Calu3 (cell line): ENCODE results near the gene PMPCA. TPM values are rescaled to one million over a fixed set of nuclear protein-coding genes. Genes with fewer than 3 reads are reported as not detected.

Experiments used
- BruUV-seq: library from RNA; stranded (reverse); fragments of 400-500 nt; replicated peaks from 2 replicates; lab custom pipeline; 2021; lab: Mats Ljungman, UMichigan
- CTCF ChIA-PET: fragments of 300-600 bp; sonication (Branson Sonifier 250); formaldehyde crosslinking; loops from one replicate; lab custom pipeline; 2022; ENCODE audit warnings: antibody characterized with exemption; lab: Charles Lee
- DNase-seq: peaks from one replicate; pipeline ENCODE4 v3.0.0; 2022
- H3K27ac Mint-ChIP-seq: one replicate; pipeline ENCODE4 v1.8.0; 2022; ENCODE audit warnings: mixed read lengths; ENCODE audit not compliant: unreplicated experiment
- H3K27me3 Mint-ChIP-seq: one replicate; pipeline ENCODE4 v1.8.0; 2022; ENCODE audit warnings: mixed read lengths; ENCODE audit not compliant: unreplicated experiment
- H3K36me3 Mint-ChIP-seq: one replicate; pipeline ENCODE4 v1.8.0; 2022; ENCODE audit warnings: mild to moderate bottlenecking, moderate library complexity, mixed read lengths; ENCODE audit not compliant: insufficient read depth, unreplicated experiment
- H3K4me1 Mint-ChIP-seq: one replicate; pipeline ENCODE4 v1.8.0; 2022; ENCODE audit warnings: mild to moderate bottlenecking, low read depth, mixed read lengths; ENCODE audit not compliant: unreplicated experiment
- H3K4me3 Mint-ChIP-seq: one replicate; pipeline ENCODE4 v1.8.0; 2022; ENCODE audit warnings: mild to moderate bottlenecking, low read depth, moderate library complexity, mixed read lengths; ENCODE audit not compliant: unreplicated experiment
- H3K9me3 Mint-ChIP-seq: one replicate; pipeline ENCODE4 v1.8.0; 2022; ENCODE audit warnings: low read depth, mixed read lengths; ENCODE audit not compliant: unreplicated experiment
- CTCF ChIP-seq: fragments of 200-600 bp; IDR thresholded peaks from one replicate; pipeline ENCODE4 v1.8.0; 2022; ENCODE audit warnings: antibody characterized with exemption; ENCODE audit not compliant: unreplicated experiment
- intact Hi-C: fragments of 100-400 bp; cut with micrococcal nuclease; formaldehyde crosslinking; loops from one replicate; pipeline ENCODE4 v1.10.0; 2022; ENCODE audit not compliant: unreplicated experiment
- total RNA-seq: library from RNA; stranded (reverse); gene quantifications from 2 replicates; pipeline ENCODE4 v1.2.3, GENCODE V29; 2022

The PMPCA gene
- total RNA-seq, 1 experiment from 2014 or later: 44.0 TPM

- no peak for TF ChIP-seq CTCF
- Mint-ChIP-seq H3K27ac (no peak overlapping the region), H3K36me3 (peaks cover 70% of the 10 kb centered on the region), H3K4me1 (peaks cover 1% of the 10 kb centered on the region), H3K9me3 (no peaks in the 10 kb centered on the region), H3K4me3 (no peak overlapping the region), H3K27me3 (no peaks in the 10 kb centered on the region)
- CTCF ChIA-PET: no interaction called here
- no peak for DNase-seq
- intact Hi-C loops: no loop called here
- no TSS peak for BruUV-seq
Observed at GRCh38 chr9:136442265-136442664, 31.8 kb downstream of the PMPCA start.

- no TSS peak for BruUV-seq
- H3K36me3 Mint-ChIP-seq: peaks cover 71% of the 10 kb centered on the region
Observed at GRCh38 chr9:136443087-136443486, 32.6 kb downstream of the PMPCA start.

DNA sequence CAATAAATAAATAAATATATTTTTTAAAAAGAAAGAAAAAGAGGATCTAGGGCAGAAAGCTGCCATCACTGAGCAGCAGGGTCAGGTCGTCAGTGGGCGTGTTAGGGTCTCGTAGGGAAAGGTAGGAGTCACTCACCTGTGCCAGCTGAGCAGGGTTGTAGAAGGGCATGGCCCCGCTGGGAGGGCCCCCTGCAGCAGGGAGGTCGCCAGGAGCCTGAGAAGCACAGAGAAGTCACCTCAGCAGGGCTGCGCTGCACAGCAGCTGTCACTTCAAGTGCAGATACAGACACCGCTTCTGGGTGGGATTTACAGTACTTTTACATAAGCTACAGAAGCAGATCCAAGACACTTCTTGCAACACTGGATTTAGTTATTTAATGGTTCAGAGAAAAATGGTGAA is 33.2 kb downstream of the PMPCA start:
- H3K9me3 Mint-ChIP-seq: no peaks in the 10 kb centered on the region
- no peaks in the 10 kb centered on the region for H3K27me3 Mint-ChIP-seq
- TF ChIP-seq CTCF: no peak
- no peak overlapping the region for H3K4me3 Mint-ChIP-seq
- CTCF ChIA-PET: no interaction called here
- peaks cover 71% of the 10 kb centered on the region for H3K36me3 Mint-ChIP-seq
- no peak overlapping the region for H3K27ac Mint-ChIP-seq
- intact Hi-C loops: no loop called here
- no peaks in the 10 kb centered on the region for H3K4me1 Mint-ChIP-seq
- no TSS peak for BruUV-seq
- no peak for DNase-seq

More at GRCh38 chr9:136443087-136443486, 32.6 kb downstream of the PMPCA start:
- H3K9me3 Mint-ChIP-seq: no peaks in the 10 kb centered on the region
- intact Hi-C loops: no loop called here
- H3K27me3 Mint-ChIP-seq: no peaks in the 10 kb centered on the region
- CTCF ChIA-PET: no interaction called here
- no peaks in the 10 kb centered on the region for H3K4me1 Mint-ChIP-seq
- no peak overlapping the region for H3K4me3 Mint-ChIP-seq
- no peak overlapping the region for H3K27ac Mint-ChIP-seq
- DNase-seq: no peak
- TF ChIP-seq CTCF: no peak

DNA sequence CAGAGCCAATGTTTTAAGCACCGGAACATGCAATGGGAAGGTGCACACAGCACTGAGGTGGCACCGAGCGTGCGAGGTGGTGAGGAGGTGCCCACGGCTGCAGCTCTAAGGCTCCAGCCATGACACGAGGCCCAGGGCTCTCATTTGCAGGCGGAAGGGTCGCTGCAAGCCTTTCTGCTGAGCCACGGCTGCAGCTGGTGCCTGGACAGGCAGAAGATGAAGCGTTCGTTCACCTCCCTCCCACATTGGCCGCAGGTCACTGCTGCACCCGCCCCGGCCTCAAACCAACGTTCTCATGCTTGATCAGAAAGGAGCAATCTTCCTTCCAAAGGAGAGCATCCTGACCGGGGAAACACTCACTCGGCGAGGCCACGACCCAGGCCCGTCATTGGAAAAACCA is 33.6 kb downstream of the PMPCA start:
- Mint-ChIP-seq H3K4me3 (no peak overlapping the region), H3K27me3 (no peaks in the 10 kb centered on the region), H3K27ac (no peak overlapping the region), H3K4me1 (no peaks in the 10 kb centered on the region), H3K36me3 (peaks cover 70% of the 10 kb centered on the region), H3K9me3 (no peaks in the 10 kb centered on the region)
- intact Hi-C loops: no loop called here
- no peak for TF ChIP-seq CTCF
- DNase-seq: no peak
- CTCF ChIA-PET: no interaction called here
- BruUV-seq: no TSS peak
